ENCODE data around the gene MT3.

The MT3 gene

GRCh38 chr16:56637814-56638750 lies 48.8 kb downstream of the MT3 start, which contains the start of gene MT1A:
Gene MT1A, plus strand, starts transcription at chr16:56638666. Its CDS starts 73 bp downstream, at chr16:56638739.
- Histone ChIP-seq H3F3A (ENCODE audit: low read depth) (no peaks in the 10 kb centered on the region), H3K4me3 (ENCODE audit: low read length, poor library complexity, severe bottlenecking) (no peak within 1 kb of the TSS), H3K9me3 (ENCODE audit: insufficient read depth, low read depth, low read length) (no peaks in the 10 kb centered on the region), H3K36me3 (ENCODE audit: insufficient read depth, low read length) (no peaks in the 10 kb centered on the region), H3K4me2 (ENCODE audit: low read depth, low read length, poor library complexity, severe bottlenecking) (no peak within 1 kb of the TSS), H4K20me1 (ENCODE audit: insufficient read depth, low read length, poor library complexity, severe bottlenecking) (no peaks in the 10 kb centered on the region), H3K4me1 (ENCODE audit: insufficient read depth, low read length, poor library complexity, severe bottlenecking) (no peaks in the 10 kb centered on the region), H2AFZ (ENCODE audit: low read length) (no peak within 1 kb of the TSS), H3K27me3 (ENCODE audit: insufficient read depth, low read length, poor library complexity, severe bottlenecking) (no peaks in the 10 kb centered on the region), H3K79me2 (ENCODE audit: insufficient read depth, low read length) (no peaks in the 10 kb centered on the region), H3K9me2 (replicated peaks; ENCODE audit: low read depth, low read length) (no peaks in the 10 kb centered on the region), H3K9ac (ENCODE audit: low read depth, low read length, poor library complexity, severe bottlenecking) (no peak within 1 kb of the TSS)
- TF ChIP-seq EZH2phosphoT487 (IDR thresholded peaks at IDR 0.05; ENCODE audit: borderline replicate concordance) (no peak), CTCF (conservative IDR thresholded peaks at IDR 0.05; ENCODE audit: low read length) (no peak)

- H3K9ac ChIP-seq (ENCODE audit: low read depth, low read length, poor library complexity, severe bottlenecking) = no peak overlapping the region
- no peak overlapping the region for H3K4me3 ChIP-seq (ENCODE audit: low read length, poor library complexity, severe bottlenecking)
- no peaks in the 10 kb centered on the region for H3F3A ChIP-seq (ENCODE audit: low read depth)
- H3K27me3 ChIP-seq (ENCODE audit: insufficient read depth, low read length, poor library complexity, severe bottlenecking) = no peaks in the 10 kb centered on the region
- H3K79me2 ChIP-seq (ENCODE audit: insufficient read depth, low read length) = no peaks in the 10 kb centered on the region
- no peaks in the 10 kb centered on the region for H4K20me1 ChIP-seq (ENCODE audit: insufficient read depth, low read length, poor library complexity, severe bottlenecking)
- no peak overlapping the region for H2AFZ ChIP-seq (ENCODE audit: low read length)
- H3K4me1 ChIP-seq (ENCODE audit: insufficient read depth, low read length, poor library complexity, severe bottlenecking) = no peaks in the 10 kb centered on the region
- no peaks in the 10 kb centered on the region for H3K9me3 ChIP-seq (ENCODE audit: insufficient read depth, low read depth, low read length)
- H3K36me3 ChIP-seq (ENCODE audit: insufficient read depth, low read length) = no peaks in the 10 kb centered on the region
- no peaks in the 10 kb centered on the region for H3K9me2 ChIP-seq (replicated peaks; ENCODE audit: low read depth, low read length)
- no peak overlapping the region for H3K4me2 ChIP-seq (ENCODE audit: low read depth, low read length, poor library complexity, severe bottlenecking)
- TF ChIP-seq EZH2phosphoT487 (IDR thresholded peaks at IDR 0.05; ENCODE audit: borderline replicate concordance) = no peak
- TF ChIP-seq CTCF (conservative IDR thresholded peaks at IDR 0.05; ENCODE audit: low read length) = no peak
These were observed 49.7 kb downstream of the MT3 start for GRCh38 chr16:56639045-56639444.

GRCh38 chr16:56640076-56640475 lies 50.7 kb downstream of the MT3 start:
- Histone ChIP-seq H3K4me3 (ENCODE audit: low read length, poor library complexity, severe bottlenecking) (no peak overlapping the region), H3F3A (ENCODE audit: low read depth) (no peaks in the 10 kb centered on the region), H3K4me1 (ENCODE audit: insufficient read depth, low read length, poor library complexity, severe bottlenecking) (no peaks in the 10 kb centered on the region), H3K27me3 (ENCODE audit: insufficient read depth, low read length, poor library complexity, severe bottlenecking) (no peaks in the 10 kb centered on the region), H2AFZ (ENCODE audit: low read length) (no peak overlapping the region), H3K9ac (ENCODE audit: low read depth, low read length, poor library complexity, severe bottlenecking) (no peak overlapping the region), H3K36me3 (ENCODE audit: insufficient read depth, low read length) (no peaks in the 10 kb centered on the region), H3K9me3 (ENCODE audit: insufficient read depth, low read depth, low read length) (no peaks in the 10 kb centered on the region), H3K4me2 (ENCODE audit: low read depth, low read length, poor library complexity, severe bottlenecking) (no peak overlapping the region), H3K9me2 (replicated peaks; ENCODE audit: low read depth, low read length) (no peaks in the 10 kb centered on the region), H3K79me2 (ENCODE audit: insufficient read depth, low read length) (no peaks in the 10 kb centered on the region), H4K20me1 (ENCODE audit: insufficient read depth, low read length, poor library complexity, severe bottlenecking) (no peaks in the 10 kb centered on the region)
- TF ChIP-seq CTCF (conservative IDR thresholded peaks at IDR 0.05; ENCODE audit: low read length) (no peak), EZH2phosphoT487 (IDR thresholded peaks at IDR 0.05; ENCODE audit: borderline replicate concordance) (no peak)
